Stimulated activated CD8-positive, alpha-beta memory T cell treated with anti-CD3 and anti-CD28 coated beads, Interleukin-4, amount 100 ng/mL, for 48 hours (primary cell): ENCODE results near the gene PLP2.
"Not testable (repeated sequence)": the region's sequence is repeated elsewhere in the genome, so short reads cannot be mapped to it uniquely, and the experiment has no call there.

ENCODE experiments used
- DNase-seq: peaks from one replicate; pipeline ENCODE4 v3.0.0-alpha.2; 2020

Gene PLP2

GRCh38 chrX:49171752-49172279, at the start of gene PLP2:
PLP2 (plus strand) TSS chrX:49171898; CDS start chrX:49172001, 103 bp downstream.
- DNase-seq = peak; percentile 82

GRCh38 chrX:49122499-49122898, 49.2 kb upstream of the PLP2 start:
- DNase-seq = no peak

GRCh38 chrX:49127742-49128258, 43.9 kb upstream of the PLP2 start:
- DNase-seq = not testable (repeated sequence)

- no peak for DNase-seq
These were observed 42.3 kb upstream of the PLP2 start for GRCh38 chrX:49129427-49129826.

- not testable (repeated sequence) for DNase-seq
These were observed 39.4 kb upstream of the PLP2 start for GRCh38 chrX:49132275-49132674.

GRCh38 chrX:49133759-49134158, 37.9 kb upstream of the PLP2 start:
- DNase-seq = no peak

- no peak for DNase-seq
These were observed 34.2 kb upstream of the PLP2 start for GRCh38 chrX:49137492-49137891.

GRCh38 chrX:49139713-49140112, 32.0 kb upstream of the PLP2 start:
- no peak for DNase-seq

GRCh38 chrX:49142264-49142663, 29.4 kb upstream of the PLP2 start:
- not testable (repeated sequence) for DNase-seq

- not testable (repeated sequence) for DNase-seq
These were observed 28.5 kb upstream of the PLP2 start for GRCh38 chrX:49143154-49143553.

- no peak for DNase-seq
These were observed 24.4 kb upstream of the PLP2 start for GRCh38 chrX:49147282-49147681.

GRCh38 chrX:49147936-49148335, 23.8 kb upstream of the PLP2 start:
- DNase-seq = no peak

- DNase-seq = not testable (repeated sequence)
These were observed 23.2 kb upstream of the PLP2 start for GRCh38 chrX:49148390-49149100.

- DNase-seq = not testable (repeated sequence)
These were observed 22.4 kb upstream of the PLP2 start for GRCh38 chrX:49149291-49149690.

GRCh38 chrX:49153467-49153866, 18.2 kb upstream of the PLP2 start:
- no peak for DNase-seq

GRCh38 chrX:49155243-49155899, 16.3 kb upstream of the PLP2 start:
- peak; percentile 43 for DNase-seq

- peak; percentile 88 for DNase-seq
These were observed 15.5 kb upstream of the PLP2 start for GRCh38 chrX:49155900-49156837.

GRCh38 chrX:49157194-49157593, 14.5 kb upstream of the PLP2 start:
- DNase-seq = no peak

GRCh38 chrX:49160908-49161307, 10.8 kb upstream of the PLP2 start:
- DNase-seq = no peak

GRCh38 chrX:49161632-49162031, 10.1 kb upstream of the PLP2 start:
- no peak for DNase-seq

- DNase-seq = no peak
These were observed 9.1 kb upstream of the PLP2 start, which contains the start of gene MAGIX for GRCh38 chrX:49162620-49163019. MAGIX (plus strand) TSS chrX:49162758; CDS start chrX:49162890, 132 bp downstream.

- peak; percentile 81 for DNase-seq
These were observed 7.9 kb upstream of the PLP2 start for GRCh38 chrX:49163555-49164419.
